Measurements from ENCODE around the gene MTOR.
"Not testable (repeated sequence)": the region's sequence is repeated elsewhere in the genome, so short reads cannot be mapped to it uniquely, and the experiment has no call there.

MTOR gene

GRCh38 chr1:11301601-11302000, 39.2 kb upstream of the MTOR start:
- TF ChIP-seq CTCF (conservative IDR thresholded peaks at IDR 0.05; ENCODE audit: low read depth), result no peak
- ChIA-PET POLR2A (ENCODE audit: low non-redundant PET) (no interaction called here), CTCF (interaction anchor here (0.6 kb wide), 1 partner anchor 258 kb away, joined by 7 read pairs; no protein-coding TSS in a partner anchor)
- no peak overlapping the region for H3K27ac ChIP-seq
- no peak for DNase-seq (ENCODE audit: low spot score)

DNA sequence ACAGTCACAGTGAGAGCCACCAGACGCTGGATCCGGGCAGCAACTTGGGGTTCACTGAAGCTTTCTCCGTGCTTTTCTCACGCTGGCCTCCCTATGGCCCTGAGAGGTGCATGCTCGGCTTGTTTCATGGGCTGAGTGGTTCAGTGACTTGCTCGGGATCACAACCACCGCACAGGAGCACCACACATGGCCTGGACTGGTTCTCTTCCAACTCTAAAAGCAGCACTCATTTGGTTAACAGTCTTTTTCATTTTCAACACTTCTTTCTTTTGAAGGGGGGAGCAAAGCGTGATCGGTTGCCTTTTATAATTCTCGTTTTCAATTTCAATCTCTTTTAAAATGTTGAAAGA, 36.8 kb upstream of the MTOR start:
- CTCF ChIA-PET, result no interaction called here
- no peak for TF ChIP-seq CTCF (conservative IDR thresholded peaks at IDR 0.05; ENCODE audit: low read depth)
- DNase-seq (ENCODE audit: low spot score), result no peak
- POLR2A ChIA-PET (ENCODE audit: low non-redundant PET), result interaction anchor here (0.6 kb wide), 1 partner anchor 704 kb away, joined by 8 read pairs; no protein-coding TSS in a partner anchor
- no peak overlapping the region for H3K27ac ChIP-seq

GRCh38 chr1:11298390-11299224, 36.3 kb upstream of the MTOR start:
- no peak overlapping the region for H3K27ac ChIP-seq
- no peak for TF ChIP-seq CTCF (conservative IDR thresholded peaks at IDR 0.05; ENCODE audit: low read depth)
- ChIA-PET POLR2A (ENCODE audit: low non-redundant PET) (interaction anchor here (0.6 kb wide), 1 partner anchor 705 kb away, joined by 8 read pairs; no protein-coding TSS in a partner anchor), CTCF (no interaction called here)
- DNase-seq (ENCODE audit: low spot score), result no peak

GRCh38 chr1:11297774-11298173, 35.4 kb upstream of the MTOR start:
- POLR2A ChIA-PET (ENCODE audit: low non-redundant PET); H3K27ac ChIP-seq; CTCF ChIA-PET; DNase-seq (ENCODE audit: low spot score): not testable (repeated sequence)

- no peak overlapping the region for H3K27ac ChIP-seq
- no peak for DNase-seq (ENCODE audit: low spot score)
- no peak for TF ChIP-seq CTCF (conservative IDR thresholded peaks at IDR 0.05; ENCODE audit: low read depth)
- ChIA-PET CTCF (no interaction called here), POLR2A (ENCODE audit: low non-redundant PET) (interaction anchor here (0.5 kb wide), 1 partner anchor 20 kb away, joined by 5 read pairs; no protein-coding TSS in a partner anchor)
Observed at GRCh38 chr1:11295905-11296304, 33.6 kb upstream of the MTOR start.

DNA sequence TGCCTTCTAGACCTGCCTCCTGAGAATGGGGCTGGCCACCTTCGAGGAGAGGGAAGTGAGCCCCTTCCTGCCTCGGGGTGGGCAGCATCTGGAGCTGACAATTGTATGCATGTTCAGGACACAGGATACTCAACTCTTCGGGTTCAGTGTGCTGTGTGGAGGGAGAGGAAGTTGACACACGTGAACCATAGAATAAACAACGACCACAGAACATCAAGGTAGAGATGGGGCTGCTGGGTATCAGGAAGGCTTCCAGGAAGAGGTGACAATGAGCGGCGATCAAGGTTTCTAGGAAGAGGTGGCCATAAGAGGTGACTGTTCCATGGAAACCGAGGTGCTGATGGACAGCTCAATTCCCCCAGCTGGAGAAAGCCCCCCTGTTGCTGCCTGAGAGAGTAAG, 32.6 kb upstream of the MTOR start:
- CTCF ChIA-PET, result interaction anchor here (0.8 kb wide), 1 partner anchor 9 kb away, joined by 6 read pairs; no protein-coding TSS in a partner anchor
- DNase-seq (ENCODE audit: low spot score), result no peak
- POLR2A ChIA-PET (ENCODE audit: low non-redundant PET), result interaction anchor here (0.5 kb wide), 1 partner anchor 907 kb away, joined by 6 read pairs; no protein-coding TSS in a partner anchor

More for the DNA sequence above, 32.6 kb upstream of the MTOR start:
- TF ChIP-seq CTCF (conservative IDR thresholded peaks at IDR 0.05; ENCODE audit: low read depth), result no peak
- H3K27ac ChIP-seq, result no peak overlapping the region

Measured in RWPE1 (cell line).